HEK293 (cell line): ENCODE results near the gene RBMS1.

Experiments
- CTCF ChIA-PET: fragments of 350-600 bp; formaldehyde crosslinking; extraction: SDS; loops from one replicate; lab custom pipeline; 2021; ENCODE audit warnings: antibody characterized with exemption; lab: Yijun Ruan, JAX
- POLR2A ChIA-PET: fragments of 300-600 bp; formaldehyde crosslinking; extraction: SDS; loops from one replicate; lab custom pipeline; 2020; ENCODE audit warnings: antibody characterized with exemption, inconsistent platforms; lab: Yijun Ruan, JAX
- H3K27ac ChIP-seq: fragments of 200-500 bp; sonication (Bioruptor generic); 2 replicates; pipeline ENCODE4 v1.5.1; 2014; ENCODE audit warnings: low read depth, low read length, control low read depth, inconsistent platforms; ENCODE audit errors: extremely low read depth
- H3K36me3 ChIP-seq, 2 experiments: fragments of 200-500 bp in 1 of 2; sonication (Bioruptor generic) in 1 of 2; 1 replicate in 1 of 2; 2 replicates in 1 of 2; pipeline ENCODE4 v1.5.1; 2014 to 2017; ENCODE audit warnings: inconsistent platforms in 2 of 2, low read length in 2 of 2; ENCODE audit not compliant: control insufficient read depth in 2 of 2, insufficient read depth in 1 of 2
- H3K4me1 ChIP-seq: fragments of 200-500 bp; sonication (Bioruptor generic); 2 replicates; pipeline ENCODE4 v1.5.1; 2014; ENCODE audit warnings: mild to moderate bottlenecking, low read length, inconsistent platforms; ENCODE audit not compliant: control insufficient read depth, insufficient read depth
- H3K4me3 ChIP-seq: 2 replicates; pipeline ENCODE4 v1.5.1; 2011; ENCODE audit warnings: low read depth, mild to moderate bottlenecking, control low read depth, low read length, moderate library complexity
- H3K9me3 ChIP-seq: fragments of 200-500 bp; sonication (Bioruptor generic); 2 replicates; pipeline ENCODE4 v1.5.1; 2014; ENCODE audit warnings: low read depth, low read length, inconsistent platforms; ENCODE audit not compliant: control insufficient read depth, insufficient read depth
- KLF1 ChIP-seq: fragments of 450-650 bp; formaldehyde crosslinking; IDR thresholded peaks from 2 replicates; pipeline ENCODE4 v1.5.1; 2016; ENCODE audit warnings: missing biosample characterization, missing genetic modification characterization
- KLF9 ChIP-seq: fragments of 450-650 bp; formaldehyde crosslinking; IDR thresholded peaks from 2 replicates; pipeline ENCODE4 v1.5.1; 2016; ENCODE audit warnings: missing biosample characterization, missing genetic modification characterization, low read depth
- MYNN ChIP-seq: fragments of 450-650 bp; formaldehyde crosslinking; IDR thresholded peaks from 2 replicates; pipeline ENCODE4 v1.5.1; 2016; ENCODE audit warnings: missing biosample characterization, missing genetic modification characterization, borderline replicate concordance
- ZFP37 ChIP-seq: fragments of 450-650 bp; formaldehyde crosslinking; IDR thresholded peaks from 2 replicates; pipeline ENCODE4 v1.5.1; 2016; ENCODE audit warnings: missing biosample characterization, missing genetic modification characterization
- ZNF311 ChIP-seq: fragments of 450-650 bp; formaldehyde crosslinking; IDR thresholded peaks from 2 replicates; pipeline ENCODE4 v1.5.1; 2017; ENCODE audit warnings: missing biosample characterization, missing genetic modification characterization, borderline replicate concordance
- ZNF558 ChIP-seq: fragments of 450-650 bp; formaldehyde crosslinking; IDR thresholded peaks from 2 replicates; pipeline ENCODE4 v1.5.1; 2016; ENCODE audit warnings: missing biosample characterization, missing genetic modification characterization
- ZNF571 ChIP-seq: fragments of 450-650 bp; formaldehyde crosslinking; IDR thresholded peaks from 2 replicates; pipeline ENCODE4 v1.5.0; 2017; ENCODE audit warnings: missing biosample characterization, missing genetic modification characterization
- ZNF626 ChIP-seq: fragments of 450-650 bp; sonication (Bioruptor Pico); formaldehyde crosslinking; IDR thresholded peaks from 2 replicates; pipeline ENCODE4 v1.5.1; 2018; ENCODE audit warnings: missing biosample characterization, missing genetic modification characterization, inconsistent platforms
- ZNF658 ChIP-seq: fragments of 450-650 bp; formaldehyde crosslinking; IDR thresholded peaks from 2 replicates; pipeline ENCODE4; 2016; ENCODE audit warnings: missing biosample characterization, missing genetic modification characterization
- TF ChIP-seq, protein P1 (sequence below): fragments of 450-650 bp; formaldehyde crosslinking; IDR thresholded peaks from 2 replicates; pipeline ENCODE4 v1.5.1; 2017; ENCODE audit warnings: missing biosample characterization, missing genetic modification characterization
- TF ChIP-seq, protein P2 (sequence below): fragments of 450-650 bp; formaldehyde crosslinking; IDR thresholded peaks from 2 replicates; pipeline ENCODE4 v1.5.1; 2016; ENCODE audit warnings: missing biosample characterization, missing genetic modification characterization, borderline replicate concordance
- TF ChIP-seq, protein P3 (sequence below): fragments of 450-650 bp; formaldehyde crosslinking; IDR thresholded peaks from 2 replicates; pipeline ENCODE4 v1.5.1; 2016; ENCODE audit warnings: missing biosample characterization, missing genetic modification characterization
- TF ChIP-seq, protein P4 (sequence below): fragments of 450-650 bp; formaldehyde crosslinking; IDR thresholded peaks from 2 replicates; pipeline ENCODE4 v1.5.1; 2016; ENCODE audit warnings: missing biosample characterization, missing genetic modification characterization, low read depth
- TF ChIP-seq, protein P5 (sequence below): fragments of 450-650 bp; IDR thresholded peaks from 2 replicates; pipeline ENCODE4 v1.5.1; 2018; ENCODE audit warnings: missing biosample characterization, missing genetic modification characterization
- TF ChIP-seq, protein P6 (sequence below): fragments of 450-650 bp; formaldehyde crosslinking; IDR thresholded peaks from 2 replicates; pipeline ENCODE4 v1.5.1; 2016; ENCODE audit warnings: missing biosample characterization, missing genetic modification characterization
- TF ChIP-seq, protein P7 (sequence below): fragments of 450-650 bp; formaldehyde crosslinking; conservative IDR thresholded peaks from 2 replicates; pipeline ENCODE4 v1.5.1; 2016; ENCODE audit warnings: low read depth, missing biosample characterization, missing genetic modification characterization

Gene RBMS1

DNA sequence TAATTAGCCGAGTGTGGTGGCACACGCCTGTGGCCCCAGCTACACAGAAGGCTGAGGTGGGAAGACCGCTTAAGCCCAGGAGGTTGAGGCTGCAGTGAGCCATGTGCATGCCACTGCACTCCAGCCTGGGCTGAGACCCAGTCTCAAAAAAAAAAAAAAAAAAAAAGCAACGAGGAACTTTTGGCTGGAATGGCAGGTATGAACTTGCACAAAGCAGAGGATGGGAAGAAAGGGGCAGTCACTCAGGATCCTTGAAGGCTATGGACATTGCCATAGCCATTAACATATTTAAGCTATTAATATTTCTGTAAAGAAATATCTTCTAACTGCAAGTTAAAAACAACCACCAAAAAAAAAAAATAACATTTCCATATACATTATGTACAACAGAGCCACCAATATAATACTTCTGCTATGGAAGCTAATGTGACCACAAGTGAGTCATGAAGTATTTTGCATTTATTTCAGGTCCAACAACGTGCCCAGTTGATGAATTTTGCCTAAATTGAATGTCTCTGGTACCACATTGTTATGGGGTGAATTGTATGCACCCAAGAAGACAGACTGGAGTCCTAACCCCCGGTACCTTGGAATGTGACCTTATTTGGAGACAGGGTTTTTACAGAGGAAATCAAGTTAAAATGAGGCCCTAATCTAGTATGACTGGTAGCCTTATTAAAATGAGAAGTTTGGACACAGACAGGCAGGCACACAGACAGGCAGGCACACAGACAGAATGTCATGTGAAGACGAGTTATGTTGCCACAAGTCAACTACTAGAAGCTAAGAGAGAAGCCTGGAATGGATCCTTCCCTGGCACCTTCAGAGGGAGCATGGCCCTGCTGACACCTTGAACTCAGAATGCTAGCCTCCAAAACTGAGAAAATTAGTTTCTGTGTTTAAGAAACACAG is 102.8 kb downstream of the RBMS1 start:
- ChIA-PET POLR2A (no interaction called here), CTCF (interaction anchor here (0.6 kb wide), 1 partner anchor 37 kb away, joined by 6 read pairs; no protein-coding TSS in a partner anchor)
- H3K4me3 ChIP-seq: no peak overlapping the region
- no peak overlapping the region for H3K27ac ChIP-seq
- H3K36me3 ChIP-seq: no peaks in the 10 kb centered on the region
- H3K4me1 ChIP-seq: peaks cover 14% of the 10 kb centered on the region
- H3K9me3 ChIP-seq: no peaks in the 10 kb centered on the region
- TF ChIP-seq KLF9 (no peak), MYNN (no peak), ZNF311 (tag by site-specific recombination) (no peak), ZNF558 (tag by site-specific recombination) (no peak), ZNF626 (tag by site-specific recombination) (no peak), ZNF658 (tag by site-specific recombination) (no peak), ZNF571 (tag by site-specific recombination) (no peak)
- TF ChIP-seq, protein P1, sequence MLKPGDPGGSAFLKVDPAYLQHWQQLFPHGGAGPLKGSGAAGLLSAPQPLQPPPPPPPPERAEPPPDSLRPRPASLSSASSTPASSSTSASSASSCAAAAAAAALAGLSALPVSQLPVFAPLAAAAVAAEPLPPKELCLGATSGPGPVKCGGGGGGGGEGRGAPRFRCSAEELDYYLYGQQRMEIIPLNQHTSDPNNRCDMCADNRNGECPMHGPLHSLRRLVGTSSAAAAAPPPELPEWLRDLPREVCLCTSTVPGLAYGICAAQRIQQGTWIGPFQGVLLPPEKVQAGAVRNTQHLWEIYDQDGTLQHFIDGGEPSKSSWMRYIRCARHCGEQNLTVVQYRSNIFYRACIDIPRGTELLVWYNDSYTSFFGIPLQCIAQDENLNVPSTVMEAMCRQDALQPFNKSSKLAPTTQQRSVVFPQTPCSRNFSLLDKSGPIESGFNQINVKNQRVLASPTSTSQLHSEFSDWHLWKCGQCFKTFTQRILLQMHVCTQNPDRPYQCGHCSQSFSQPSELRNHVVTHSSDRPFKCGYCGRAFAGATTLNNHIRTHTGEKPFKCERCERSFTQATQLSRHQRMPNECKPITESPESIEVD (tag by site-specific recombination): no peak
- TF ChIP-seq, protein P2, sequence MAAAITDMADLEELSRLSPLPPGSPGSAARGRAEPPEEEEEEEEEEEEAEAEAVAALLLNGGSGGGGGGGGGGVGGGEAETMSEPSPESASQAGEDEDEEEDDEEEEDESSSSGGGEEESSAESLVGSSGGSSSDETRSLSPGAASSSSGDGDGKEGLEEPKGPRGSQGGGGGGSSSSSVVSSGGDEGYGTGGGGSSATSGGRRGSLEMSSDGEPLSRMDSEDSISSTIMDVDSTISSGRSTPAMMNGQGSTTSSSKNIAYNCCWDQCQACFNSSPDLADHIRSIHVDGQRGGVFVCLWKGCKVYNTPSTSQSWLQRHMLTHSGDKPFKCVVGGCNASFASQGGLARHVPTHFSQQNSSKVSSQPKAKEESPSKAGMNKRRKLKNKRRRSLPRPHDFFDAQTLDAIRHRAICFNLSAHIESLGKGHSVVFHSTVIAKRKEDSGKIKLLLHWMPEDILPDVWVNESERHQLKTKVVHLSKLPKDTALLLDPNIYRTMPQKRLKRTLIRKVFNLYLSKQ (tag by site-specific recombination): no peak
- TF ChIP-seq, protein P3, sequence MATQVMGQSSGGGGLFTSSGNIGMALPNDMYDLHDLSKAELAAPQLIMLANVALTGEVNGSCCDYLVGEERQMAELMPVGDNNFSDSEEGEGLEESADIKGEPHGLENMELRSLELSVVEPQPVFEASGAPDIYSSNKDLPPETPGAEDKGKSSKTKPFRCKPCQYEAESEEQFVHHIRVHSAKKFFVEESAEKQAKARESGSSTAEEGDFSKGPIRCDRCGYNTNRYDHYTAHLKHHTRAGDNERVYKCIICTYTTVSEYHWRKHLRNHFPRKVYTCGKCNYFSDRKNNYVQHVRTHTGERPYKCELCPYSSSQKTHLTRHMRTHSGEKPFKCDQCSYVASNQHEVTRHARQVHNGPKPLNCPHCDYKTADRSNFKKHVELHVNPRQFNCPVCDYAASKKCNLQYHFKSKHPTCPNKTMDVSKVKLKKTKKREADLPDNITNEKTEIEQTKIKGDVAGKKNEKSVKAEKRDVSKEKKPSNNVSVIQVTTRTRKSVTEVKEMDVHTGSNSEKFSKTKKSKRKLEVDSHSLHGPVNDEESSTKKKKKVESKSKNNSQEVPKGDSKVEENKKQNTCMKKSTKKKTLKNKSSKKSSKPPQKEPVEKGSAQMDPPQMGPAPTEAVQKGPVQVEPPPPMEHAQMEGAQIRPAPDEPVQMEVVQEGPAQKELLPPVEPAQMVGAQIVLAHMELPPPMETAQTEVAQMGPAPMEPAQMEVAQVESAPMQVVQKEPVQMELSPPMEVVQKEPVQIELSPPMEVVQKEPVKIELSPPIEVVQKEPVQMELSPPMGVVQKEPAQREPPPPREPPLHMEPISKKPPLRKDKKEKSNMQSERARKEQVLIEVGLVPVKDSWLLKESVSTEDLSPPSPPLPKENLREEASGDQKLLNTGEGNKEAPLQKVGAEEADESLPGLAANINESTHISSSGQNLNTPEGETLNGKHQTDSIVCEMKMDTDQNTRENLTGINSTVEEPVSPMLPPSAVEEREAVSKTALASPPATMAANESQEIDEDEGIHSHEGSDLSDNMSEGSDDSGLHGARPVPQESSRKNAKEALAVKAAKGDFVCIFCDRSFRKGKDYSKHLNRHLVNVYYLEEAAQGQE (tag by site-specific recombination): no peak
- TF ChIP-seq, protein P4, sequence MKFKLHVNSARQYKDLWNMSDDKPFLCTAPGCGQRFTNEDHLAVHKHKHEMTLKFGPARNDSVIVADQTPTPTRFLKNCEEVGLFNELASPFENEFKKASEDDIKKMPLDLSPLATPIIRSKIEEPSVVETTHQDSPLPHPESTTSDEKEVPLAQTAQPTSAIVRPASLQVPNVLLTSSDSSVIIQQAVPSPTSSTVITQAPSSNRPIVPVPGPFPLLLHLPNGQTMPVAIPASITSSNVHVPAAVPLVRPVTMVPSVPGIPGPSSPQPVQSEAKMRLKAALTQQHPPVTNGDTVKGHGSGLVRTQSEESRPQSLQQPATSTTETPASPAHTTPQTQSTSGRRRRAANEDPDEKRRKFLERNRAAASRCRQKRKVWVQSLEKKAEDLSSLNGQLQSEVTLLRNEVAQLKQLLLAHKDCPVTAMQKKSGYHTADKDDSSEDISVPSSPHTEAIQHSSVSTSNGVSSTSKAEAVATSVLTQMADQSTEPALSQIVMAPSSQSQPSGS (tag by site-specific recombination): no peak
- TF ChIP-seq, protein P5, sequence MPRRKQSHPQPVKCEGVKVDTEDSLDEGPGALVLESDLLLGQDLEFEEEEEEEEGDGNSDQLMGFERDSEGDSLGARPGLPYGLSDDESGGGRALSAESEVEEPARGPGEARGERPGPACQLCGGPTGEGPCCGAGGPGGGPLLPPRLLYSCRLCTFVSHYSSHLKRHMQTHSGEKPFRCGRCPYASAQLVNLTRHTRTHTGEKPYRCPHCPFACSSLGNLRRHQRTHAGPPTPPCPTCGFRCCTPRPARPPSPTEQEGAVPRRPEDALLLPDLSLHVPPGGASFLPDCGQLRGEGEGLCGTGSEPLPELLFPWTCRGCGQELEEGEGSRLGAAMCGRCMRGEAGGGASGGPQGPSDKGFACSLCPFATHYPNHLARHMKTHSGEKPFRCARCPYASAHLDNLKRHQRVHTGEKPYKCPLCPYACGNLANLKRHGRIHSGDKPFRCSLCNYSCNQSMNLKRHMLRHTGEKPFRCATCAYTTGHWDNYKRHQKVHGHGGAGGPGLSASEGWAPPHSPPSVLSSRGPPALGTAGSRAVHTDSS (tag by site-specific recombination): no peak

DNA sequence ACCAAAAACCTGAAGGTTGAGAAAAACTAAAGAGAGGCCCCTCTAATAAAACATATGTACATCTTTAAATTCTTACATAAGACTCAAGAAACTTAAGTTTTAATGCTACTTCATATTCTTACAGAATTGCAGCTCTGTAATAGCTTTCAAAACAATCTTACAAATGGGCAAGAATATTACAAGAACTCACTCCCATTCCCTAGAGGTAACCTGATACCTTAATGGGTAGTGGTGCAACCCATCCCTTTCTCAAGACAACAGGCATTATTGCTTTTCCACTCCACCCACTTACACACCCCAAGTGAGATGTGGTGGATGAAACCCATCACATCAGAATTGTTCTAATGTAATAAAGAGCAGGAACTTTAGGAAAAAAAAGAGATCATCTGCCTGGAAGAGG is 103.7 kb downstream of the RBMS1 start:
- Histone ChIP-seq H3K27ac (no peak overlapping the region), H3K4me3 (no peak overlapping the region), H3K9me3 (no peaks in the 10 kb centered on the region), H3K4me1 (peaks cover 14% of the 10 kb centered on the region), H3K36me3 (no peaks in the 10 kb centered on the region)
- ChIA-PET POLR2A (no interaction called here), CTCF (no interaction called here)
- TF ChIP-seq ZNF311 (tag by site-specific recombination) (no peak), KLF1 (peak; percentile 67; the same call in 1 of the 2 replicates), ZFP37 (tag by site-specific recombination) (no peak)
- TF ChIP-seq, protein P6, sequence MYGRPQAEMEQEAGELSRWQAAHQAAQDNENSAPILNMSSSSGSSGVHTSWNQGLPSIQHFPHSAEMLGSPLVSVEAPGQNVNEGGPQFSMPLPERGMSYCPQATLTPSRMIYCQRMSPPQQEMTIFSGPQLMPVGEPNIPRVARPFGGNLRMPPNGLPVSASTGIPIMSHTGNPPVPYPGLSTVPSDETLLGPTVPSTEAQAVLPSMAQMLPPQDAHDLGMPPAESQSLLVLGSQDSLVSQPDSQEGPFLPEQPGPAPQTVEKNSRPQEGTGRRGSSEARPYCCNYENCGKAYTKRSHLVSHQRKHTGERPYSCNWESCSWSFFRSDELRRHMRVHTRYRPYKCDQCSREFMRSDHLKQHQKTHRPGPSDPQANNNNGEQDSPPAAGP (tag by site-specific recombination): peak; percentile 57; the same call in 1 of the 2 replicates
- TF ChIP-seq, protein P7, sequence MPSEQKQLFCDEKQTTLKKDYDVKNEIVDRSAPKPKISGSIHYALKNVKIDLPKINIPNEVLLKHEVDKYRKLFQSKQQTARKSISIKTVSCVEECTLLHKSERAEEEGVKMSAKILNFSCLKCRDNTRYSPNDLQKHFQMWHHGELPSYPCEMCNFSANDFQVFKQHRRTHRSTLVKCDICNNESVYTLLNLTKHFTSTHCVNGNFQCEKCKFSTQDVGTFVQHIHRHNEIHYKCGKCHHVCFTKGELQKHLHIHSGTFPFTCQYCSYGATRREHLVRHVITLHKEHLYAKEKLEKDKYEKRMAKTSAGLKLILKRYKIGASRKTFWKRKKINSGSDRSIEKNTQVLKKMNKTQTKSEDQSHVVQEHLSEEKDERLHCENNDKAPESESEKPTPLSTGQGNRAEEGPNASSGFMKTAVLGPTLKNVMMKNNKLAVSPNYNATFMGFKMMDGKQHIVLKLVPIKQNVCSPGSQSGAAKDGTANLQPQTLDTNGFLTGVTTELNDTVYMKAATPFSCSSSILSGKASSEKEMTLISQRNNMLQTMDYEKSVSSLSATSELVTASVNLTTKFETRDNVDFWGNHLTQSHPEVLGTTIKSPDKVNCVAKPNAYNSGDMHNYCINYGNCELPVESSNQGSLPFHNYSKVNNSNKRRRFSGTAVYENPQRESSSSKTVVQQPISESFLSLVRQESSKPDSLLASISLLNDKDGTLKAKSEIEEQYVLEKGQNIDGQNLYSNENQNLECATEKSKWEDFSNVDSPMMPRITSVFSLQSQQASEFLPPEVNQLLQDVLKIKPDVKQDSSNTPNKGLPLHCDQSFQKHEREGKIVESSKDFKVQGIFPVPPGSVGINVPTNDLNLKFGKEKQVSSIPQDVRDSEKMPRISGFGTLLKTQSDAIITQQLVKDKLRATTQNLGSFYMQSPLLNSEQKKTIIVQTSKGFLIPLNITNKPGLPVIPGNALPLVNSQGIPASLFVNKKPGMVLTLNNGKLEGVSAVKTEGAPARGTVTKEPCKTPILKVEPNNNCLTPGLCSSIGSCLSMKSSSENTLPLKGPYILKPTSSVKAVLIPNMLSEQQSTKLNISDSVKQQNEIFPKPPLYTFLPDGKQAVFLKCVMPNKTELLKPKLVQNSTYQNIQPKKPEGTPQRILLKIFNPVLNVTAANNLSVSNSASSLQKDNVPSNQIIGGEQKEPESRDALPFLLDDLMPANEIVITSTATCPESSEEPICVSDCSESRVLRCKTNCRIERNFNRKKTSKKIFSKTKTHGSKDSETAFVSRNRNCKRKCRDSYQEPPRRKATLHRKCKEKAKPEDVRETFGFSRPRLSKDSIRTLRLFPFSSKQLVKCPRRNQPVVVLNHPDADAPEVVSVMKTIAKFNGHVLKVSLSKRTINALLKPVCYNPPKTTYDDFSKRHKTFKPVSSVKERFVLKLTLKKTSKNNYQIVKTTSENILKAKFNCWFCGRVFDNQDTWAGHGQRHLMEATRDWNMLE (tag by site-specific recombination): no peak
